HPDE6-E6E7 (cell line): ENCODE results near the gene KCTD2.

ENCODE experiments used
- DNase-seq: peaks from one replicate; pipeline ENCODE4 v3.0.0; 2011; ENCODE audit warnings: missing footprints; ENCODE audit errors: extremely low spot score

Gene KCTD2

GRCh38 chr17:75077496-75078283, 30.7 kb downstream of the KCTD2 start:
- no peak for DNase-seq

DNA sequence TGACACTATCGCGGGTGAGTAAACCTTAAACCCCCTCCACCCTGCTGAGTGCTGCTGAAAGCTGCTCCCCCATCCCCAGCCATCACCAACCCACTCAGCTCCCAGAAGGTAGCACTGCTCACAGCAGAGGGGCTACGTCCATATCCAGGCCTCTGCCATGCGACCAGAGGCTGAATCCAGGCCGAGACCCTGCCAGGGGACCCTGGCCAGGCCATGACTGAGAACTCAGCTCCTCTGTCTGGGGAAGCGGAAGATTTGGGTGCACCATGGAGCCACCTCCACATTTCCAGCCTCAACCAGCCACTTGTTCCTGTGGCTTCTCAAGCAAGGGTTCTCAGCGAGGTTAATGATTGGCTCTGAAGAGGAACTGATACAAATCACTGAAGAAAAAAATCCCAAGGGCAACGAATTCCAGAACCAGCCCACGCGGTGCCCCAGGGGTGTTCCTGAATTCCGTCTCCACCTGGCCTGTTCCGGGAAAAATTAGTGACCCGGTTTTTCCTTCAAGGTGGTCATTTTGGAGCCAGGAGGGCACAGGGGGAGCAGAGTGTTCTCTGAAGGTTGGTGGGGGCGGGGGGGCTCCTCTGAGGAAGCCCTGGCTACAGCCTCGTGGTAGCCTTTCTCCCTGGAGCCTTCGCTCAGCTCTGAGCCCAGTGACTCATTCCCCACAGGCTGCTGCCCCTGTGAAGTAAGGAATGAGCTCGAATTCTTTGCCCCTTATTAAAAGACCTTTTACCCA, 31.4 kb downstream of the KCTD2 start:
- DNase-seq = peak; percentile 68

GRCh38 chr17:75079023-75079373, 32.0 kb downstream of the KCTD2 start:
- no peak for DNase-seq

- no peak for DNase-seq
These were observed 34.9 kb downstream of the KCTD2 start for GRCh38 chr17:75081611-75082540.

- no peak for DNase-seq
These were observed 35.7 kb downstream of the KCTD2 start for GRCh38 chr17:75082683-75083082.

DNA sequence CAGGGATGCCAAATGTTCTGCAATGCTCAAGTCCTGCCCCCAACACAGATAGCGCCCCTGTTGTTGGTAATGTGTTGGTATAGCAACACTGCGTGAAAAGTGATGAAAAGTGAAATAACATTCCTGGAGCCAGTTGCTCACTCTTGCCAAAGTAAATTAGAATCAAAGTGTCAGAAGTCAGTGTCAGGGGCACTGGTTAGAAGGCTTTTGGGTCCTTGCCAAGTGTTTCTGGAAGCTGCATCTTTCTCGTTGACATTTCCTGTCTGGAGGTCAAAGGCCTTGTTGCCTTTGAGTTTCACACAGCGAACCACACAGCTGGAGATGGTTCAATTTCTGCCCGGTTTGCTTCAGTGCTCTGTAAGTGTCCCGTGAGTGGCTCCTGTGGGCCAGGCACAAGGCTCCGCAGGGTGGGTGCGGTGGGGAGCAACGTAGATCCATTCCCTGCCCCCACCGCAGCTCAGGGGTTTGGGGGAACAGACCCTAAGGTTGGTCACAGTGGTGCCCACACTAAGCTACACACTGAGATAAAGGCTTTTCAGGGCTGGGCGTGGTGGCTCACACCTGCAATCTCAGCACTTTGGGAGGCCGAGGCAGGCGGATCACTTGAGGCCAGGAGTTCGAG, 37.1 kb downstream of the KCTD2 start:
- DNase-seq = no peak

- no peak for DNase-seq
These were observed 39.6 kb downstream of the KCTD2 start for GRCh38 chr17:75086496-75087181.

DNA sequence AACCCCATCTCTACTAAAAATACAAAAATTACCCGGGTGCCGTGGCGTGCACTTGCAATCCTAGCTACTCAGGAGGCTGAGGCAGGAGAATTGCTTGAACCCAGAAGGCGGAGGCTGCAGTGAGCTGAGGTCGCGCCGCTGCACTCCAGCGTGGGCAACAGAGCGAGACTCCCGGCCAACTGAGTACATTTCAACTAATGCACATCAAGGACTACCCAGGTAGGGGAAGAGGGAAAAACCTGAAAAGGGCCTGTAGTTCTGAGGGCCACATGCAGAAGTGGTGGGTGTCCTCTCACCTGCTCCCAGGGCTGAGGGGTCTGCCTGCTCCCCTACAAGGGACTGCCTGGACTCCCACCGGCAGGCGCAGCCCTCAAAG, 40.1 kb downstream of the KCTD2 start:
- DNase-seq = no peak

DNA sequence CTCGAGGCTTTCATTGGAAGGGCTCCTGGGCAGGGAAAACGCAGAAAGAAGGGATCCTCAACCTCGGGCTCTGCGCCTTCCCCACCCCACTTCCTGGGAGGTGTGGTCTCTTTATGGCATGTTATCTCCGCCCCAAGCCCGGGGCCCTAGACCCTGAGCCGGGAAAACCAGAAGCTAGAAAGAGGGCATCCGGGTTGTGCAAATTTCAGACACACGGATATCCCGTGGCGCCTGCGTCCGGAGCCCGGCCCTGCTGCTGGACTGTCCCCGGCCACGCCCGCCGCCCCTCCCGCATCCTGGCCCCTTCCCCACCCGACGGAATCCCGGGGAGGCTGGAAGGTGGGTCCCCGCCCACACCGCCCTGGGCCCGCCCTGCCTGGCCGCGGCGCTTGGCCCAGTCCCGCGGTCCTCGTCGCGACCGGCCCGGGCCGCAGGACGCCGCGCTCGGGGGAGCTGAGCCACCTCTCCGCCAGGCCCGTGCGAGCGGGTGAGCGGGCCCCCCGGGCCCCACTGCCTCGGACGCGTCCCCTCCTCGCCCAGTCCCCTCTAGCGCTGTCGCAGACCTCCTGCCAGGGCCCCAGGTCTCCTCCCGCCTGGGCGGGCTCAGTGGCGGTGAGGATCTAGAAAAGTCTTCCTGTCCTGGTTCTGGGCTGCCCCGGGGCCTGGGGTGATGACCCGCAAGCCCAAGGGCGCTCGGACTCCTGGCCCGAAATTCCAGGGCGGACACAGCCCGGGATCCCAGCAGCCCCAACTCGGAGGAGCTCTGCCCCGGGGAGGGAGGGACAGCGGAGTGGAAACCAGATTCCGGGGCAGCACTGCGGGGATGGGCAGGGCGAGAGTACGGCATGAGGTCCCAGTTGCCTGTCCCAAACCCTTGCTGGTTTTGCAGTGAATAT, 40.8 kb downstream of the KCTD2 start, which contains the start of gene SLC16A5:
SLC16A5 (plus strand) TSS at position 397 of the 896 bp plus-strand sequence. CDS start 5,683 bp downstream, outside the sequence.
- peak; percentile 92 for DNase-seq

DNA sequence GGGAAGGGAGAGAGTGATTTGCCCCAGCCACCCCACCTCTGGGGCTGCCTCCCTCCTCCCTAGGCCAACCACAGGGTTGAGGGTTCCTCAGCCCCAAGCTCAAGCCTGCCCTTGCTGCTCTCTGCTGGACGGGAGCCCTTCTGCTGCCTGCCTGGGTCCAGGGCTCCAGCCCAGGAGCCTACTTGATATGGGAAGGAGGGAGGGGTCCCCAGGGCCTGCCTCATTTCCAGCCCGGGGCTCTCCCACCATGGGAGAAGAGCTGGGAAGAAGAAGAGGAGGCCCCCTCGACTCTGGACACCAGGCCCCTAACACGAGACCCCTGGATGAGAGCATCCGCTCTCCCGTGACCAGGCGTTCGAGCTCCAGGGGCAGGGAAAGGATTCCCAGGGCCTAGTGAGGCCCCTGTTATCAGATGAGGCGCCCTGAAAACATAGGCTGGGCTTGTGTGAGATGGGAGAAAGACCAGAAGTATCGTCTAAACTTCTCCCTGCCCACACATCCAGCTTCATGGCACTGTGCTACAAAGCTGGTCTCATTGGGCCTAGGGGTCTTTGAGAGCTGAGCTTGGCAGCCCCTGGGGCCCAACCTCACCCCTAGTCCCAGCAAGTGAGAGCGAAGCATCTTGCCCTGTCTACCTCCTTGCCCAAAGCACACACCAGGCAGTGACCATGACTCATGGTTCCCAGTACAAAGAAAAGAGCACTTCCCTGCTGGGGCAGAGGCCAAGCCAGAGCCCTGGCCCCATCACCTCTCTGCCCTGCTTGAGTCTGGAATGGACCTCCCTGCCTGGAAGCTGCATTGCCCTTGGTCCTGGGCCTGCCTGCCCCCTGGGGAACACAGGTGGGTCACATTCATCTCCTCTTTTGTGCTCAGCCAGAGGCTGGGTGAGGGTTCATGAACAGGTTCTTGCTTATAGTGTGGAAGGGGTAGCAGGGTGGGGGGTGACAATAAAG, 41.7 kb downstream of the KCTD2 start:
- peak; percentile 58 for DNase-seq

- no peak for DNase-seq
These were observed 44.1 kb downstream of the KCTD2 start for GRCh38 chr17:75090871-75091854.

GRCh38 chr17:75091855-75092327, 44.9 kb downstream of the KCTD2 start:
- DNase-seq = no peak

DNA sequence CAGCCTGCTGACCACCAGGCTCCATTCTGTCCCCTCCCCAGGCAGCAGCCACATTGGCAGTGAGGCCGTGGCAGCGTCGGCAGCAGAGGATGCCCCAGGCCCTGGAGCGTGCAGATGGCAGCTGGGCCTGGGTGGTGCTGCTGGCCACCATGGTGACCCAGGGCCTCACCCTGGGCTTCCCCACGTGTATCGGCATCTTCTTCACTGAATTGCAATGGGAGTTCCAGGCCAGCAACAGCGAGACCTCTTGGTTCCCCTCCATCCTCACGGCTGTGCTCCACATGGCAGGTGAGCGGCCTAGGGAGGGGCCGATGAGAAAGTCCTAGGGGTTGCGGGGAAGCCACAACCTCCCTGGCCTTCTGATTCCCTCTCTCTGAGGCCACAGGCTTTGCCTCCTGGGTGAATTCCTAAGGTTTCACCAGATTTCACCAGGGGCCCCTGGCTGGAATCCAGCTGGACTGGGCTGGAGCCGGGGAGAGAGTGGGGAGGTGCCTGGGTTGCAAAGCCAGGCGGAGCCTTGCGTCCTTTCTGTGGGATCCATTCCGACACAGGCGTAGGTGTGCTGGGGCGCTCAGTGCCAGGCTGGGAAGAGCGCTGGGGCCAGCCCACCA, 46.6 kb downstream of the KCTD2 start:
- no peak for DNase-seq

GRCh38 chr17:75094871-75095399, 47.9 kb downstream of the KCTD2 start:
- no peak for DNase-seq

GRCh38 chr17:75096082-75096625, 49.1 kb downstream of the KCTD2 start:
- peak; percentile 96 for DNase-seq

GRCh38 chr17:75097865-75098264, 50.8 kb downstream of the KCTD2 start:
- DNase-seq = no peak
